Caco-2 (cell line): ENCODE measurements around the gene COX7A2L. TPM values are rescaled to one million over a fixed set of nuclear protein-coding genes. Genes with fewer than 3 reads are reported as not detected.

Experiments used
- BruUV-seq: library from RNA; stranded (reverse); fragments of 400-500 nt; replicated peaks from 2 replicates; lab custom pipeline; 2021; lab: Mats Ljungman, UMichigan
- CTCF ChIA-PET: fragments of 300-600 bp; sonication (Branson Sonifier 250); formaldehyde crosslinking; loops from one replicate; lab custom pipeline; 2022; ENCODE audit warnings: antibody characterized with exemption; lab: Charles Lee
- POLR2A ChIA-PET: fragments of 300-600 bp; sonication (Branson Sonifier 250); formaldehyde crosslinking; loops from one replicate; lab custom pipeline; 2022; ENCODE audit warnings: antibody characterized with exemption; lab: Charles Lee
- DNase-seq, 2 experiments: peaks; one replicate each; pipeline versions ENCODE4 v3.0.0 to v3.0.0-alpha.2; 2020 to 2022
- H3K27me3 ChIP-seq: replicated peaks from 2 replicates; pipeline ENCODE4 v1.6.0; 2011; ENCODE audit warnings: low read length; ENCODE audit not compliant: control insufficient read depth, insufficient read depth
- H3K36me3 ChIP-seq: 2 replicates; pipeline ENCODE4 v1.5.1; 2011; ENCODE audit warnings: low read length; ENCODE audit not compliant: control insufficient read depth, insufficient read depth
- H3K4me1 ChIP-seq: fragments of 250-450 bp; sonication (Bioruptor Pico); 2 replicates; pipeline ENCODE4 v1.5.1; 2020; ENCODE audit warnings: mild to moderate bottlenecking
- H3K4me3 ChIP-seq: 2 replicates; pipeline ENCODE4 v1.5.1; 2011; ENCODE audit warnings: low read depth, mild to moderate bottlenecking, control low read depth, low read length
- H3K9me3 ChIP-seq: fragments of 250-450 bp; sonication (Bioruptor Pico); 2 replicates; pipeline ENCODE4 v1.5.1; 2020; ENCODE audit warnings: mild to moderate bottlenecking, moderate library complexity
- H3K27ac Mint-ChIP-seq: one replicate; pipeline ENCODE4 v1.8.0; 2022; ENCODE audit warnings: mixed read lengths; ENCODE audit not compliant: unreplicated experiment
- H3K27me3 Mint-ChIP-seq: one replicate; pipeline ENCODE4 v1.8.0; 2022; ENCODE audit warnings: mixed read lengths; ENCODE audit not compliant: insufficient read depth, unreplicated experiment
- H3K36me3 Mint-ChIP-seq: one replicate; pipeline ENCODE4 v1.8.0; 2022; ENCODE audit warnings: mild to moderate bottlenecking, mixed read lengths; ENCODE audit not compliant: insufficient read depth, unreplicated experiment
- H3K4me1 Mint-ChIP-seq: one replicate; pipeline ENCODE4 v1.8.0; 2022; ENCODE audit warnings: low read depth, mixed read lengths; ENCODE audit not compliant: unreplicated experiment
- H3K4me3 Mint-ChIP-seq: one replicate; pipeline ENCODE4 v1.8.0; 2022; ENCODE audit warnings: mild to moderate bottlenecking, moderate library complexity, mixed read lengths; ENCODE audit not compliant: unreplicated experiment
- H3K9me3 Mint-ChIP-seq: one replicate; pipeline ENCODE4 v1.8.0; 2022; ENCODE audit warnings: mixed read lengths; ENCODE audit not compliant: unreplicated experiment
- CTCF ChIP-seq, 2 experiments: fragments of 200-600 bp in 1 of 2; IDR thresholded peaks; 1 replicate in 1 of 2; 2 replicates in 1 of 2; pipeline versions ENCODE4 v1.5.1 to v1.8.0; 2011 to 2022; ENCODE audit warnings: antibody characterized with exemption in 1 of 2, control low read depth in 1 of 2, inconsistent platforms in 1 of 2, low read depth in 1 of 2, low read length in 1 of 2, mild to moderate bottlenecking in 1 of 2, moderate library complexity in 1 of 2; ENCODE audit not compliant: insufficient read depth in 1 of 2, severe bottlenecking in 1 of 2, unreplicated experiment in 1 of 2
- intact Hi-C: fragments of 100-400 bp; cut with micrococcal nuclease; formaldehyde crosslinking; loops from one replicate; pipeline ENCODE4 v1.10.0; 2022; ENCODE audit not compliant: unreplicated experiment
- total RNA-seq: library from RNA; stranded (reverse); gene quantifications from 2 replicates; pipeline ENCODE4 v1.2.3, GENCODE V29; 2022

COX7A2L gene
- total RNA-seq, 1 experiment from 2014 or later: 125 TPM

DNA sequence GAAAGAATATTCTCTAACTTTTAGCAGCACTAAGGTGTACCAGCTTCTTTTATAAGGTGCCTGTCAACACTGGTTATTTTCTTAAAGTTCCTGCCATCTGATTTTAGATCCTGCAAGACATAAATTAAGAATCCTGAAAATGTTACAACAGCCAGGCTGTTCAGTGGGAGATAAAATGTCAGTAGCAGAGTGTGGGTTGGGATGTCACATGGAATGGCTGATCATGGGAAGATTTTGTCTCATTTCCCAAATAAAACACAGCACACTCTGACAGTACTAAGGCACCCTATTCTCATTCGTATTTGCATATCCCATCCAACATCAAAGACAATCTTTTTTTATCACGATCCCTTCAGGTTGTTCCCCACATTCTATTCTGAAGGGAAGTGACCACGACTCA, 2.4 kb upstream of the COX7A2L start:
- no peaks in the 10 kb centered on the region for H3K9me3 ChIP-seq
- Mint-ChIP-seq H3K4me3 (no peak overlapping the region), H3K36me3 (peaks cover 13% of the 10 kb centered on the region), H3K4me1 (peaks cover 12% of the 10 kb centered on the region), H3K9me3 (no peaks in the 10 kb centered on the region), H3K27me3 (no peaks in the 10 kb centered on the region), H3K27ac (no peak overlapping the region)
- POLR2A ChIA-PET: no interaction called here
- H3K36me3 ChIP-seq: no peaks in the 10 kb centered on the region
- peaks cover 11% of the 10 kb centered on the region; the same call in 1 of the 2 replicates for H3K4me1 ChIP-seq
- CTCF ChIA-PET: no interaction called here
- H3K27me3 ChIP-seq: no peaks in the 10 kb centered on the region
- intact Hi-C loops: no loop called here
- TF ChIP-seq CTCF (IDR thresholded peaks at IDR 0.05; ENCODE audit: insufficient read depth in 1 of 2, low read depth in 1 of 2, low read length in 1 of 2, severe bottlenecking in 1 of 2, unreplicated experiment in 1 of 2): no peak
- no peak overlapping the region for H3K4me3 ChIP-seq
- no peak for DNase-seq
- BruUV-seq: no TSS peak

GRCh38 chr2:42361728-42362283, 789 bp upstream of the COX7A2L start:
- Mint-ChIP-seq H3K9me3 (no peaks in the 10 kb centered on the region), H3K27me3 (no peaks in the 10 kb centered on the region), H3K4me3 (peak overlapping the region; percentile 89), H3K4me1 (peaks cover 12% of the 10 kb centered on the region), H3K27ac (peak overlapping the region; percentile 97), H3K36me3 (peaks cover 13% of the 10 kb centered on the region)
- Histone ChIP-seq H3K27me3 (no peaks in the 10 kb centered on the region), H3K36me3 (no peaks in the 10 kb centered on the region), H3K4me3 (peak overlapping the region; percentile 36), H3K9me3 (no peaks in the 10 kb centered on the region), H3K4me1 (peaks cover 11% of the 10 kb centered on the region; the same call in 1 of the 2 replicates)
- ChIA-PET CTCF (interaction anchor here (0.5 kb wide), 1 partner anchor 344 kb away, joined by 3 read pairs; no protein-coding TSS in a partner anchor), POLR2A (no interaction called here)
- intact Hi-C loops: loop anchor here (1.0 to 2.0 kb wide), 2 partner anchors 33 to 270 kb away; no protein-coding TSS in a partner anchor
- no peak for DNase-seq
- TSS peak; percentile 92 for BruUV-seq
- no peak for TF ChIP-seq CTCF (IDR thresholded peaks at IDR 0.05; ENCODE audit: insufficient read depth in 1 of 2, low read depth in 1 of 2, low read length in 1 of 2, severe bottlenecking in 1 of 2, unreplicated experiment in 1 of 2)

DNA sequence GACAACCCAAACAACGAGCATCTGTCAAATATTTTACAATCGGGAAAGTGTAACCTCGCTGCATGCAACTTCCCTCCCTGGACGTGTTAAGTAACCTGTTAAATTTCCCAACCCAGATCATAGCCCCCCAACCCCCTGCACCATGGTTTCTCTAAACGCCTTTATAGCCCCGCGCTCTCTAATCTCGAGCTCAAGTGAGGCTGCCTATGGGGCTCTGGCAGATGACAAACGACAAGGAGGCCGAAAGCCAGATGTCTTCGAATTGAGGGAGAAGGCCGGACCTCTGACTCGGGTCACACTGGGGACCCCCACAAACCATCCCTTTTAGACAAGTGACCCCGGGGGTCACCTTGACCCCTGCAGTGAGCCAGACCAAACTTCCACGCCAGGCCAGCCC, 526 bp downstream of the COX7A2L start:
- no peak for TF ChIP-seq CTCF (IDR thresholded peaks at IDR 0.05; ENCODE audit: insufficient read depth in 1 of 2, low read depth in 1 of 2, low read length in 1 of 2, severe bottlenecking in 1 of 2, unreplicated experiment in 1 of 2)
- Mint-ChIP-seq H3K9me3 (no peaks in the 10 kb centered on the region), H3K4me1 (peaks cover 18% of the 10 kb centered on the region), H3K36me3 (peaks cover 21% of the 10 kb centered on the region), H3K27ac (peak overlapping the region; percentile 97), H3K27me3 (no peaks in the 10 kb centered on the region), H3K4me3 (peak overlapping the region; percentile 89)
- Histone ChIP-seq H3K36me3 (no peaks in the 10 kb centered on the region), H3K4me1 (peaks cover 8% of the 10 kb centered on the region; the same call in 1 of the 2 replicates), H3K9me3 (no peaks in the 10 kb centered on the region), H3K4me3 (peak overlapping the region; percentile 91), H3K27me3 (no peaks in the 10 kb centered on the region)
- DNase-seq: no peak
- ChIA-PET POLR2A (interaction anchor here (0.6 kb wide), 2 partner anchors 94 to 255 kb away, joined by 3 to 6 read pairs; no protein-coding TSS in a partner anchor), CTCF (interaction anchor here (0.5 to 0.6 kb wide), 4 partner anchors 97 to 1244 kb away, joined by 3 to 5 read pairs (median 4); no protein-coding TSS in a partner anchor)
- no TSS peak for BruUV-seq
- intact Hi-C loops: loop anchor here (2.0 kb wide), 1 partner anchor 32 kb away; no protein-coding TSS in a partner anchor
